Cortex of kidney (tissue), 1 donor: ENCODE results near the gene KDM4B.

ENCODE experiments used
- DNase-seq: peaks from one replicate; lab custom pipeline; 2025; lab: John Stamatoyannopoulos, UW

KDM4B gene

GRCh38 chr19:5086725-5087439 is 118.0 kb downstream of the KDM4B start:
- DNase-seq: no peak

DNA sequence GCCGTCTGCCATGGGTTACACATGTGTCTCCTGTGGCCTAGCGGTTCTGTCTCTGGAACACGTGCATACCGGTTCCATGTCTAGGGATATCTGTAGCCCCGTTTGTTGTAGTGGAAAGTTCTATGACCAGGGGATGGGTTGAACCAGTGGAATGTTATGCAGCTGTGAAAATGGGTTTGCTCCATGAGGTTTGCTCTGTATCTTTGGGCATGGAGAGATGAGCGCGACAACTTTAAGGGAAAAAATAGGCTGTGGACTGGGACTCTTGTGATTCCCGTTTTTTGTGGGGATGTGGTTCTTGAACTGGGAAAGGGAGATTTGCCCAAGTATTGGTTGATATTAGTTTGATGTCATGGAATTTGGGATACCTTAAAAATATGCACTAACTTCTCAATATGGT is 120.4 kb downstream of the KDM4B start:
- DNase-seq: no peak

- no peak for DNase-seq
Observed at GRCh38 chr19:5090465-5091017, 121.6 kb downstream of the KDM4B start.

DNA sequence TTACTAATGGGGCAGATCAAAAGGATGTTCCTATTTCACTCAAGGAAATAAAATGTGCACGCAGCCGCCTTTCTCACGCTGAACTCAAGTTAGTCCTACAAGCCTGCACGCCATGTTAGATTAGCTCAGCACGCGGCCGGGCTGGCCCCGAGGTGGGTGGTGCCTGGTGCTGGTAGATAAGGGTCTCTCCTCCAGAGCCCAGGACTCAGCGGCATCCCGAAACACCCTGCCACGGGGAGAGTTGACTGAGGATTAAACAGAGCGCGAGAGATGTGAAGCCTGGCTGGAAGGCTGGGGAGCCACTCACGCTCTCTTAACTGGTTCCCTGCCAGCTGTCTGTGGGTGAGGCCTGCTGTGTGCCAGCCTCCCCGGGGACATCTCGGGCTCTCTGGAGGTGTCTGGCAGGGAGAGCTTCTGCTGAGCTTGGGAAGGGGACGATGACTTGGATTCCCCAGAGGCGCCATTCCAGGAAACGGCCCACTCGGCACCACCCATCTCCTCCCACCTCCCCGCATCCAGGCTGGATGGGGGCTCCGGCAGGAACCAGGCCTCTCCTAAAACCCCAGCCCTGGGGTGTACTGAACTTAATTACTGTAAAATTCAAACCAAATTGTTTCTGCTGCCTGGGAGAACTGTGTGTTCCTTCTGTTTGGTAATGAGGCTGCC is 122.2 kb downstream of the KDM4B start:
- no peak for DNase-seq

DNA sequence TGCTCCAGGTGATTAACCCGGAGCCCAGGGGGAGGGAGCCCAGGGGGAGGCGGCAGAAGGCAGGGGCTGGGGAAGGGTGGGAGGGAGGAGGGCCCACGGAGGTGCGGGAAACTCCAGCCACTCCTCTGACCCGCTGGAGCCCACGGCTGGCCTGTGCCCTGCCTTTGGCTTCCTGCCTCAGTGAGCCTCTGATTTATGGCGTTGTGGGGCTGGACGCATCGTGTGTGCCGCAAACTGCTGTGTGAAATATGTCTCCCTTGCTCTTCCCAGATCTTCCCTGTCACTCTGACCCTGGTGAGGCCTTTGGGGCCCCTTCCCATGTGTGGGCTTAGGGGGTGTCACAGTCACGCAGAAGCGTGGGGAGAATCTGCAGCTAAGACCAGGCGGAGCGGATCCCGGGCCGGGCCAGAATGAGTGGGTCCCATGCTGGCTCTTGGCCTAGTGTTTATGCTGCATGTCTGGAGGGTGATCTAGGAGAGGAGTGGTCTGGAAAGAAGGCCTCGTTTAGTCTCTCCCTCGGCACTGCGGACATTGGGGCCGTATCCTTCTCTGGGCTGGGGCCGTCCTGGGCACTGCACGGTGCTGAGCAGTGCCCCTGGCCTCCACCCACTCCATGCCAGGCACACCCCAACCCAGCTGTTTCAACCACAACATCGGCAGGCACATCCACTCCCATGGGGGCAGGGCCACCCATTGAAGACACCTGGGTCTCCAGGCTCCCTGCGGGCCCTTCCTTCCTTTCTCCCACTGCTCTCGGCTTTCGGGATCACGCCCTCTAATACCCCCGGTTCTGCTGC is 123.0 kb downstream of the KDM4B start:
- no peak for DNase-seq

DNA sequence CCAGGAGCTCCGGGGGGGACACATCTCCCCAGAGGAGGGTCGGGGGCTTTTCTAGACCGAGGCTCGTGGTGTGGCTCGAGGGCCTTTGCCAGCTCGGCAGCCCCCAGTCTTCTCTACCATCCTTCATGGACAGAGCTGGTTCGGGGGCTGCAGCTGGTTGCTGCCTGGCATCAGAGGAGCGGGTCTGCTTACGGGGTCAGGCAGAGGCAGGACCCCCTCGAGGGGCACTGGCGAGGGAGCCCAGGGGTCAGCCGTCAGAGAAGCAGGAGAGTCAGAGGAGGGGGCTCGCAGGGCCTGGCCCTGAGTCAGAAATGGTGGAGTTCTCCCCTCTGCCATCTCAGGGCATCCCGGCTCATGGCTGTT is 123.5 kb downstream of the KDM4B start:
- no peak for DNase-seq

GRCh38 chr19:5093297-5093928 is 124.5 kb downstream of the KDM4B start:
- no peak for DNase-seq

DNA sequence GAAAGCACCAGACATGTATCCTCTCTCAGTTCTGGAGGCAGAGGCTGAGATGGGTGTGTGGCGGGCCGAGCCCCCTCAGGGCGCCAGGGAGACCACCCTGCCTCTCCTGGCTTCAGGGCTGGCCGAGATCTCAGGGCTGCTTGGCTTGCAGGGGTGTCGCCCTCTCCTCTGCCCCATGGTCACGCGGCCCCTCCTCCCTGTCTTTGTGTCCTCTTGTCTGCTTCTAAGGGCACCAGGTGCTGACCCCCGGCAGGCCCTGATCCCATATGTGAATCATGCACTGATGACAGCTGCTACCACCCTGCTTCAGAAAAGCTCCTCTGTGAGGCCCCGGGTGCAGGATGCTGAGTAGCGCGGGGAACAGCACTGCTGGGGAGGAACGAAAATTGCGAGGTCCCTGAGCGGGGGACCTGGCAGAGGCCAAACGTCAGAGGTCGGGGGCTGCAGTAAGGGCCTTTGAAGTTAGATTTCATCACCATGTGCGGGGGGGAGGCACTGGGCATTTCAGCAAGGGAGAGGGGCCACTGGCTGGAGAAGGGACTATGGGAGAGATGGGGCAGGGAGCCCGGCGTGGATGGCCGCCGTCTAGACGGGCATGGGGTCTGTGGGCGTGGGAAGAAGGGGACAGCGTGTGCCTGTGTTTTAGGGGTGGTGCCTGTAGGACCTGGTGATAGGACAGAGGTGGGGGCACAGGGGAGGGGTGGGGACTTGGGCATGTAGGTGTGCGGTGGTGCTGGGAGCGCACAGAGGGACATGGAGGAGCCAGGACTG is 125.2 kb downstream of the KDM4B start:
- no peak for DNase-seq

DNA sequence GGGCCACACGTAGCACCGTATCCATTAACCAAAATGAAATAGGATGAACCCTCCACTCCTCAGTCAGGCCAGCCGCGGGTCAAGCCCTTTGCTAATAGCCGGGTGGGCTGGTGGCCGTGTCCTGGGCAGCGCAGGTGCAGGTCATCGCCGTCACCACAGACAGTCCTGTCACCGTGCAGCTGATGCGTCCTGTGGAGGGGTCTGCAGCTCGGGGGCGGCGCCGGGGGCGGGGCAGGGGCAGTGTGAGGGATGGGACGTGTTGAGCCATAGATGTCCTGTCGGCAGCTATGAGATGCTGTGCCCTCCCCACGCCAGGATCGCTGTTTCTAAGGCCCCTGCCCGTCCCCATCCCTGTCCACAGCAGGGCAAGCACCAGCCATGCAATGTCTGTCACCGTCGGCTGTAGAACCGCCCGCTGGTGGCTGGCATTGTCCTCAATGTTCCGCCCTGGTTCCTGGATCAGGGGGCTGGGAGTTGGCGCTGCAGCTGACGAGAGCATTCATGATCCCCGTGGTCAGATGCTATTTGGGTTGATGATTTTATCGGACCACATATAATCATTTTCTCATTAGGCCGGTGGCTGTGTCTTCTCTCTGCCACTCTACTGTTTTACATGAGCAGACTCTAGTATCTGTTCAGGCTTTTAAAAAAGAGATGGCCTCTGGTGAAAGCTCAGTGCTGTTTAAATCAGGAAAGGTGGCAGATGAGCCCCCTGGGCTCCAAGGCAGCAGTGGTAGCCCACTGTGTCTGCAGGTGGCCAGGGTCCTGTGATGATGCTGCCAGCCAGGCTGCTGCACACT is 126.1 kb downstream of the KDM4B start:
- DNase-seq: no peak

DNA sequence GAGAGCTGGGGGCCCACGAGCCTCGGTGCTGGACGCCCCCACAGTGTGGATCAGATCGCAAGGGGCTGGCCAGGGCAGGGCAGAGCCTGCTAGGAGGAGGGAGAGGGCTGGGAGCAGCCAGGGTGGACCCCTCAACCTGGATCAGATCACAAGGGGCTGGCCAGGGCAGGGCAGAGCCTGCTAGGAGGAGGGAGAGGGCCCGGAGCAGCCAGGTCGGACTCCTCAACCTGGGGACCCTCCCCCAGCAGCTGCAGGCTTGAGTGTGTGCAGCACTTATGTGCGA is 126.6 kb downstream of the KDM4B start:
- DNase-seq: no peak

DNA sequence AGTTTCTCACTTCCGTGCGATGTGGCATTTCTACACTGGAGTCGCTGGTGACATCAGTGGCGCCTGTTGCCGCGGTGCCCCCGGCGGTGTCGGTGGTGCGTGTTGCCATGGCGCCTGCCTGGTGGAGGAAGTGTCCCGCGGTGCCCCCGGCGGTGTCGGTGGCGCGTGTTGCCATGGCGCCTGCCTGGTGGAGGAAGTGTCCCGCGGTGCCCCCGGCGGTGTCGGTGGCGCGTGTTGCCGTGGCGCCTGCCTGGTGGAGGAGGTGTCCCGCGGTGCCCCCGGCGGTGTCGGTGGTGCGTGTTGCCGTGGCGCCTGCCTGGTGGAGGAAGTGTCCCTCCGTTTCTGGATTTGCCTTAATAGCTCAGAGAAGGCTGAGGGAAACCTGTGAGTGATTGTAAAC is 127.6 kb downstream of the KDM4B start:
- DNase-seq: no peak

DNA sequence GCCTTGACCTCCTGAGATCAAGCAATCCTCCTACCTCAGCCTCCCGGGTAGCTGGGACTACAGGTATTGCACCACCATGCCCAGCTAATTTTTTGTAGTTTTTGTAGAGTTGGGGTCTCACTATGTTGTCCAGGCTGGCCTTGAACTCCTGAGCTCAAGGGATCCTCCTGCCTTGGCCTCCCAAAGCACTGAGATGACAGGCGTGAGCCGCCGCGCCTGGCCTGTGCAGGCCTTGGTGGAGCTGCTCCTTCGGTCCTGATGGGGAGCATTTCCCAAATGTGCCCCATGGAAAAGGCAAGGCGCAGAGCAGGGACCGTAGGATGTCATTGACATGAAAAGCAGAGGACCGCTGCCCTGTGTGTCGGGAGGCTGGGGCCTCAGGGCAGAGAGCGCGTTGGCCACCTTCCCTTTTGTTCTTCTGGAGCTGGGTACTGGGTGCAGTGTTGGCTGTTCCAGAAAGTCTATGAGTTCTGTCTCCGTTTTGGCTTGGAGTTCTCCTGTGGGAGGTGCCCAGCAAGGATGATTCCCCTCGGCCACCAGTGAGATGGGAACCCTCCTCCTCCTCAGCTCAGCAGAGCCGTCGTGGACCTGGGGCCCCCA is 128.5 kb downstream of the KDM4B start:
- DNase-seq: no peak

DNA sequence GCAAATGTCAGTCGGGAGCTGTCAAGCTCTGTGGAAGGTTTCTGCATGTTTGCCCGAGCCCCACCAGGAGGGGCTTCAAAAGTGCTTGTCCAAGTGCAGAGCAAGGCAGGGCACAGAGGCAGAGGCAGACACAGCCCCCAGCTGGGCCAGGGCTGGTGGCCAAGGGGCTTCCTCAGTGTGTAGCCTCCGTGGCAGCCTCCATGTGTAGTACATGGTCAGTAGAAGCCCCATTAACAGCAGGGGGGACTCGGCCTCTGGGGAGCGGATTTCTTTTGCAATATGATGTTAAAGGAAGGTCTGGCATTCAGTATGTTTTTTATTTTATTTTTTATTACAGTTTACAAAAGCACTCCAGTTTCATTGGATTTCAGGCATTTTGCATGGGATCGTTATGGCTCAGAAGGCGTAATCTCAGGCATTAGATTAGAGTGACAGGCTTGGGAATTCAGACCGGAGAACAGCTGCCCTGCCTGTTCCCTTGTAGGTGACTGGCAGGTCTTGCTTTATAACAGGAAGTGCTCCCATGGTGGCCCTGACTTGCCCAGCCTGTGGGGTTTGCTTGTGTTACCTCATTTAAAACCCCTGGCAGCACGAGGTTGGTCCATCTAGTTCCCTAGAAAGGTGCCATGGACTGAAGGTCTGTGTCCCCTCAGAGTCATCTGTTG is 129.2 kb downstream of the KDM4B start:
- DNase-seq: no peak

GRCh38 chr19:5098646-5099045 is 129.7 kb downstream of the KDM4B start:
- no peak for DNase-seq

DNA sequence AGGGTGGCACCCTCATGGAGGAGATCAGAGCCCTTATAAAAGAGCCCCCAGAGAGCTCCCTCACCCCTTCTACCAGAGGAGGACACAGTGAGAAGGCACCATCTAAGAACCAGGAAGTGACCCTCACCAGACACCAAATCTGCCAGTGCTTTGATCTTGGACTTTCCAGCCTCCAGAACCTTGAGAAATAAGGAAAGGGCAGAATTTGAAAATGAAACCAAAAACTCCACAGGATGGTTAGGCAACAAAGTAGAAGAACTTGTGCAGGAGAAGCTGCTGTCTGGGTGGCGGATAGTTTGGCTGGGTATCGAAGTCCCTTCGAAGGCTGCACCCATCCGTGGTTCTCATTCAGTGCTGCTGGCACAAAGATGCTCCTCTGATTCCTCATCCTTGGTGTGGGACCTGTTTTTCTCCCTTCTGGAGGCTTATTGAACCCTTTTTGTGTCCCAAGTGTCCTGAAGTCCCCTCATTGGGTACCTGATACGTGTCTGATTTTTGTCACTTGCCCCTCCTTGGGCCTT is 130.8 kb downstream of the KDM4B start:
- DNase-seq: no peak

DNA sequence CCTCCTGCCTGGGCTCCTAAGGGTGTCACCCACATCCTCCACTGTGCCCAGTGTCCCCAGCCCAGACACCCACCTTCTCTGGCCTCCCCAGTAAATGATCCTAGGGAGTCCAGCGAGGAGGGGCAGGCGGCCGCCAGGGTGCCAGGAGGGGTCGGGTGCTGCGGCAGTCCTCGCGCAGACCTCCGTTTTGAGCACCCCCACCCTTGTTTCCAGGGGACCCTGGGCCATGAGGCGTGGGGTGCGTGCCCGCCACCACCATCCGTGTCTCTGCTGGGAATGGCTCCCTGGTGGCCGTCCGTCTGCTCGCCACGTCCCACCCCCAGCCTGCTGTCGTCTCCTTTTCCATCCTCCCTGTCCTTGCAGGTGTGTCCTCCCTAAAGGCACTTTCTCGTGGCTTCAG is 133.0 kb downstream of the KDM4B start:
- DNase-seq: no peak

DNA sequence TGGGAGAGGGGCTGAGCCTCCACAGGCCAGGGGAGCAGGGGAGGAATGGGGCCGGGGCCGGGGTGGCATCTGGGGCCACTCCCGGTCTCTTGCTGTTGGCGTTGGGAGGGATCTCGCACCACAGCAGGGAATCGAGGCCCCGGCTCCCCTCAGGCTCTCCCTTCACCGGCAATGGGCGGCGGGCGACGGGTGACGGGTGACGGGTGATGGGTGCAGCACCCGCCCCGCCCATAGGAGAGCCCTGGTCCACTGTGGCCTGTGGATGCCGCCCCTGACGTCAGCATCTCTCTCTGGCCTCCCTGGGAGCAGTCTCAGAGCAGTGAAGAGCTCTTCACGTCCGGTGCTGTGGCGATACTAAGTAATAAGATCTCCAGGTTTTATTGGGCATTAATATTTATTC is 133.6 kb downstream of the KDM4B start:
- no peak for DNase-seq

- no peak for DNase-seq
Observed at GRCh38 chr19:5103061-5103701, 134.3 kb downstream of the KDM4B start.

GRCh38 chr19:5103812-5104410 is 135.0 kb downstream of the KDM4B start:
- DNase-seq: no peak
